ENCODE data around the gene EQTN.

GRCh38 chr9:27335075-27335474 lies 38.1 kb upstream of the EQTN start:
- TF ChIP-seq SUZ12 (IDR thresholded peaks at IDR 0.05) (no peak), HDGF (IDR thresholded peaks at IDR 0.05; ENCODE audit: borderline replicate concordance) (no peak), SP1 (IDR thresholded peaks at IDR 0.05) (no peak), ARNT (IDR thresholded peaks at IDR 0.05) (no peak), TARDBP (IDR thresholded peaks at IDR 0.05) (no peak), FOXA1 (IDR thresholded peaks at IDR 0.05) (no peak), BHLHE40 (IDR thresholded peaks at IDR 0.05; ENCODE audit: borderline replicate concordance) (no peak), FOXK2 (IDR thresholded peaks at IDR 0.05) (no peak)

Measured in HEK293T (cell line).